Liver (tissue), 9 donors: Measurements from ENCODE around the gene FTO. TPM values are rescaled to one million over a fixed set of nuclear protein-coding genes. Genes with fewer than 3 reads are reported as not detected.

Source experiments
- DNase-seq: peaks from one replicate; pipeline ENCODE4 v3.0.0-alpha.2; 2017; ENCODE audit warnings: low spot score
- H3K27ac ChIP-seq, 2 donors: one replicate each; pipeline ENCODE4 v1.7.0; 2013; ENCODE audit warnings: inconsistent platforms in 2 of 2, low read length in 2 of 2, control low read depth in 1 of 2, low read depth in 1 of 2, mild to moderate bottlenecking in 1 of 2
- H3K27me3 ChIP-seq, 4 donors: one replicate each; pipeline versions ENCODE4 v1.6.1 to v1.7.0; 2013; ENCODE audit warnings: low read length in 3 of 4, inconsistent platforms in 1 of 4, mild to moderate bottlenecking in 1 of 4, moderate library complexity in 1 of 4; ENCODE audit not compliant: control insufficient read depth in 4 of 4, insufficient read depth in 4 of 4
- H3K36me3 ChIP-seq, 4 donors: one replicate each; pipeline versions ENCODE4 v1.6.1 to v1.7.0; 2013; ENCODE audit warnings: low read length in 3 of 4, mild to moderate bottlenecking in 3 of 4, low read depth in 1 of 4, moderate library complexity in 1 of 4; ENCODE audit not compliant: control insufficient read depth in 4 of 4, insufficient read depth in 3 of 4
- H3K4me1 ChIP-seq, 4 donors: one replicate each; pipeline versions ENCODE4 v1.6.1 to v1.7.0; 2013; ENCODE audit warnings: low read length in 3 of 4, mild to moderate bottlenecking in 3 of 4, moderate library complexity in 1 of 4; ENCODE audit not compliant: control insufficient read depth in 4 of 4, insufficient read depth in 4 of 4
- H3K4me3 ChIP-seq, 3 donors: one replicate each; pipeline versions ENCODE4 v1.6.1 to v1.7.0; 2013; ENCODE audit warnings: low read length in 3 of 3, control low read depth in 1 of 3, low read depth in 1 of 3, mild to moderate bottlenecking in 1 of 3
- H3K9ac ChIP-seq, 2 donors: one replicate each; pipeline ENCODE4 v1.7.0; 2013; ENCODE audit warnings: low read length in 2 of 2, mild to moderate bottlenecking in 2 of 2, moderate library complexity in 2 of 2, control low read depth in 1 of 2, low read depth in 1 of 2
- H3K9me3 ChIP-seq, 4 donors: one replicate each; pipeline versions ENCODE4 v1.6.1 to v1.7.0; 2013; ENCODE audit warnings: low read length in 3 of 4; ENCODE audit not compliant: control insufficient read depth in 4 of 4
- EGR1 ChIP-seq, 2 donors: IDR thresholded peaks; 2 replicates each; pipeline ENCODE4 v1.6.1; 2016 to 2018; ENCODE audit warnings: antibody characterized with exemption in 2 of 2, low read depth in 2 of 2
- FOXA2 ChIP-seq: IDR thresholded peaks from 2 replicates; pipeline ENCODE4 v1.6.1; 2016; ENCODE audit warnings: antibody characterized with exemption
- GABPA ChIP-seq, 2 donors: IDR thresholded peaks in 1 of 2; conservative IDR thresholded peaks in 1 of 2; 2 replicates each; pipeline ENCODE4 v1.6.1; 2016; ENCODE audit warnings: antibody characterized with exemption in 2 of 2, mild to moderate bottlenecking in 1 of 2, moderate library complexity in 1 of 2
- NR2F2 ChIP-seq: IDR thresholded peaks from 2 replicates; pipeline ENCODE4 v1.6.1; 2016; ENCODE audit warnings: antibody characterized with exemption
- RAD21 ChIP-seq, 2 donors: IDR thresholded peaks; 2 replicates each; pipeline ENCODE4 v1.6.1; 2016; ENCODE audit warnings: antibody characterized with exemption in 2 of 2, mild to moderate bottlenecking in 2 of 2
- RXRA ChIP-seq, 2 donors: IDR thresholded peaks; 2 replicates each; pipeline ENCODE4 v1.6.1; 2017 to 2018; ENCODE audit warnings: antibody characterized with exemption in 2 of 2, mild to moderate bottlenecking in 1 of 2
- TAF1 ChIP-seq: conservative IDR thresholded peaks from 2 replicates; pipeline ENCODE4 v1.6.1; 2016; ENCODE audit warnings: antibody characterized with exemption, mild to moderate bottlenecking
- YY1 ChIP-seq: IDR thresholded peaks from 2 replicates; pipeline ENCODE4 v1.6.1; 2016; ENCODE audit warnings: antibody characterized with exemption, mild to moderate bottlenecking
- WGBS: extraction: QIAGEN DNeasy Blood & Tissue Kit; methylation state at CpG from one replicate; pipeline ENCODE4 v1.1.7; 2013; 5-methylcytosine and 5-hydroxymethylcytosine counted together
- polyA plus RNA-seq, 2 donors: library from polyadenylated mRNA; stranded (reverse) in 1 of 2; unstranded in 1 of 2; fragments of 200-250 nt in 1 of 2; fragments of >200 nt in 1 of 2; fragmentation: Nextera tagmentation in 1 of 2; extraction: Ambion mirVana in 1 of 2; gene quantifications; one replicate each; pipeline versions ENCODE4 v1.2.1 to v1.2.3, GENCODE V29; 2013 to 2015
- total RNA-seq, 2 donors: library from RNA; depleted of rRNA; stranded (reverse); fragments of >200 nt; gene quantifications; one replicate each; pipeline ENCODE4 v1.2.3, GENCODE V29; 2014
- TF ChIP-seq, protein P1 (sequence below): IDR thresholded peaks from 2 replicates; pipeline ENCODE4 v1.6.1; 2016; ENCODE audit warnings: antibody characterized with exemption, mild to moderate bottlenecking
- TF ChIP-seq, protein P2 (sequence below): IDR thresholded peaks from 2 replicates; pipeline ENCODE4 v1.6.1; 2016; ENCODE audit warnings: antibody characterized with exemption
- TF ChIP-seq, protein P3 (sequence below): fragments of 150-350 bp; IDR thresholded peaks from 2 replicates; pipeline ENCODE4 v1.5.1; 2017; ENCODE audit warnings: improper control_type of control experiment, low read depth, low read length; ENCODE audit not compliant: missing input control
- donor health status: healthy.
- donor health status: healthy.
- donor health status: healthy.
- donor health status: healthy.
- donor health status: healthy.

The FTO gene
- total and polyA plus RNA-seq, 4 donors = 12.0 to 54.2 (median 24.6) TPM

DNA sequence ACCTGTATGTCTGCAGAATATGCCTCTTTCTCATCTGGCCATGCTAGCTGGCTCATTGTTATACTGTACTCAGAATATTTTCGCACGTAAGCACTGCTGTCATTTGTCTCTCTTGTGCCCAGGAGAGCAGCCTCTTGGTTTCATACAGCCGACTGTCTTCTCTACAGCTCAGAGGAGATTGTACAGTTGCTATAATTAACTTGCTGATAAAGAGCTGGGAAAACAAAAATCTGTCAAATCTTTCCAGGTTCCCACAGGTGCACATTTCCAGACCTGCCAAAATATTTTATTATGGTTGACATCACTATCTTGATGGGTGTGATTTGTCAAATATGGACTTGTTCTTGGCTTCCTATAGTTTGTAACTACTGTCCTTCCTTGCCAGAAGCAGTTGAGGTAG, 122.7 kb downstream of the FTO start (continued):
- TF ChIP-seq, protein P1, sequence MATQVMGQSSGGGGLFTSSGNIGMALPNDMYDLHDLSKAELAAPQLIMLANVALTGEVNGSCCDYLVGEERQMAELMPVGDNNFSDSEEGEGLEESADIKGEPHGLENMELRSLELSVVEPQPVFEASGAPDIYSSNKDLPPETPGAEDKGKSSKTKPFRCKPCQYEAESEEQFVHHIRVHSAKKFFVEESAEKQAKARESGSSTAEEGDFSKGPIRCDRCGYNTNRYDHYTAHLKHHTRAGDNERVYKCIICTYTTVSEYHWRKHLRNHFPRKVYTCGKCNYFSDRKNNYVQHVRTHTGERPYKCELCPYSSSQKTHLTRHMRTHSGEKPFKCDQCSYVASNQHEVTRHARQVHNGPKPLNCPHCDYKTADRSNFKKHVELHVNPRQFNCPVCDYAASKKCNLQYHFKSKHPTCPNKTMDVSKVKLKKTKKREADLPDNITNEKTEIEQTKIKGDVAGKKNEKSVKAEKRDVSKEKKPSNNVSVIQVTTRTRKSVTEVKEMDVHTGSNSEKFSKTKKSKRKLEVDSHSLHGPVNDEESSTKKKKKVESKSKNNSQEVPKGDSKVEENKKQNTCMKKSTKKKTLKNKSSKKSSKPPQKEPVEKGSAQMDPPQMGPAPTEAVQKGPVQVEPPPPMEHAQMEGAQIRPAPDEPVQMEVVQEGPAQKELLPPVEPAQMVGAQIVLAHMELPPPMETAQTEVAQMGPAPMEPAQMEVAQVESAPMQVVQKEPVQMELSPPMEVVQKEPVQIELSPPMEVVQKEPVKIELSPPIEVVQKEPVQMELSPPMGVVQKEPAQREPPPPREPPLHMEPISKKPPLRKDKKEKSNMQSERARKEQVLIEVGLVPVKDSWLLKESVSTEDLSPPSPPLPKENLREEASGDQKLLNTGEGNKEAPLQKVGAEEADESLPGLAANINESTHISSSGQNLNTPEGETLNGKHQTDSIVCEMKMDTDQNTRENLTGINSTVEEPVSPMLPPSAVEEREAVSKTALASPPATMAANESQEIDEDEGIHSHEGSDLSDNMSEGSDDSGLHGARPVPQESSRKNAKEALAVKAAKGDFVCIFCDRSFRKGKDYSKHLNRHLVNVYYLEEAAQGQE = no peak
- TF ChIP-seq RAD21 (IDR thresholded peaks at IDR 0.05) (no peak), RXRA (IDR thresholded peaks at IDR 0.05) (no peak), EGR1 (IDR thresholded peaks at IDR 0.05; ENCODE audit: low read depth in 2 of 2) (no peak)

DNA sequence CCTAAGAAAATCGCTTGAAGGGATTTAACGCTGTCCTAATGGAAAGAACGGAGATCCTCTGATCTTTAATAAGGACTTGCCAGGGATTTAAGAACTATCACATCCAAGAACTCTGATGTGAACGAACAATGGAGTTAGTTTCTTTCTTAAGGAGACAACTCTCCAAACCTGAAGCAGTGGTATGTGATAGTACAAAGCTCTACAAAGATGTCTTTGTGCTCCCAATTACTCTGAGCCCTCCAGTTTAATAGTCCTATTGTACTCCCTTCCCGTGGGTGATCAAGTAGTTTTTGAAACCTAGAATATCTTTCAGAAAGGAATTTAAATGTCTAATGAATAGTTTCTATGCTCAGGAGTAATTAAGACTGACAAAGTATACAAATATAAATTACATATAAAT, 123.8 kb downstream of the FTO start:
- H3K4me1 ChIP-seq = no peaks in the 10 kb centered on the region
- no peaks in the 10 kb centered on the region for H3K9me3 ChIP-seq
- 93% methylated on average over 5 of the region's 5 CpGs for WGBS
- TF ChIP-seq RAD21 (IDR thresholded peaks at IDR 0.05) = no peak
- no peak for TF ChIP-seq TAF1
- TF ChIP-seq, protein P2, sequence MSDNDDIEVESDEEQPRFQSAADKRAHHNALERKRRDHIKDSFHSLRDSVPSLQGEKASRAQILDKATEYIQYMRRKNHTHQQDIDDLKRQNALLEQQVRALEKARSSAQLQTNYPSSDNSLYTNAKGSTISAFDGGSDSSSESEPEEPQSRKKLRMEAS = no peak
- TF ChIP-seq, protein P1 = no peak
- TF ChIP-seq FOXA2 = no peak
- TF ChIP-seq RXRA (IDR thresholded peaks at IDR 0.05) = no peak
- no peak for TF ChIP-seq NR2F2
- no peak for TF ChIP-seq GABPA (IDR thresholded peaks at IDR 0.05 in 1 of 2, conservative IDR thresholded peaks at IDR 0.05 in 1 of 2)
- TF ChIP-seq, protein P3, sequence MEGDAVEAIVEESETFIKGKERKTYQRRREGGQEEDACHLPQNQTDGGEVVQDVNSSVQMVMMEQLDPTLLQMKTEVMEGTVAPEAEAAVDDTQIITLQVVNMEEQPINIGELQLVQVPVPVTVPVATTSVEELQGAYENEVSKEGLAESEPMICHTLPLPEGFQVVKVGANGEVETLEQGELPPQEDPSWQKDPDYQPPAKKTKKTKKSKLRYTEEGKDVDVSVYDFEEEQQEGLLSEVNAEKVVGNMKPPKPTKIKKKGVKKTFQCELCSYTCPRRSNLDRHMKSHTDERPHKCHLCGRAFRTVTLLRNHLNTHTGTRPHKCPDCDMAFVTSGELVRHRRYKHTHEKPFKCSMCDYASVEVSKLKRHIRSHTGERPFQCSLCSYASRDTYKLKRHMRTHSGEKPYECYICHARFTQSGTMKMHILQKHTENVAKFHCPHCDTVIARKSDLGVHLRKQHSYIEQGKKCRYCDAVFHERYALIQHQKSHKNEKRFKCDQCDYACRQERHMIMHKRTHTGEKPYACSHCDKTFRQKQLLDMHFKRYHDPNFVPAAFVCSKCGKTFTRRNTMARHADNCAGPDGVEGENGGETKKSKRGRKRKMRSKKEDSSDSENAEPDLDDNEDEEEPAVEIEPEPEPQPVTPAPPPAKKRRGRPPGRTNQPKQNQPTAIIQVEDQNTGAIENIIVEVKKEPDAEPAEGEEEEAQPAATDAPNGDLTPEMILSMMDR = no peak
- TF ChIP-seq YY1 = no peak
- H3K36me3 ChIP-seq = peaks cover 0 to 14% (median 5%) of the 10 kb centered on the region in 4 donors
- no peak overlapping the region for H3K4me3 ChIP-seq
- no peak for DNase-seq
- no peak overlapping the region for H3K27ac ChIP-seq
- H3K27me3 ChIP-seq = no peaks in the 10 kb centered on the region
- no peak overlapping the region for H3K9ac ChIP-seq
